HG02588 (cell line): ENCODE data around the gene HSD11B1.

ENCODE experiments used
- ATAC-seq: cut with Tn5 transposase; IDR thresholded peaks from one replicate; pipeline ENCODE4 v1.9.1; 2021; ENCODE audit warnings: mild to moderate bottlenecking, moderate library complexity; ENCODE audit not compliant: unreplicated experiment

The HSD11B1 gene

DNA sequence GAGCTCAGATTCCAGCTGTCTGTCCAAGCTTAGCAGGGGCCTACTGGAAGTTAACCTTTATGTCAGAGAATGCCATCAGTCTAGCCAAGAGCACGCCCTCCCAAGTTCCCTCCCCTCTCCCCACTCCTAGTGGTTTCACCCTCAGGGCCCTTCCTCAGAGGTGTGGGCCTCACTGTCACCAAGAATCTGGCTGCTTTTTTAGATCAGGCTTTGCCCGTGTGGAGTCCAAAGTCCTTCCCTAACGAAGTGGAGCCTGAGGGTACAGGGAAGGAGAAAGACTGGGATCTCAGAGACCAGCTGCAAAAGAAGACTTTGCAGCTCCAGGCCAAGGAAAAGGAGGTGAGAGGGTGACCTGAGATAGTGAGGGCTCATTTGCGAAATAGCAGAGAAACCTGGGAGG is 75.6 kb downstream of the HSD11B1 start:
- ATAC-seq, result no peak

- ATAC-seq, result no peak
Observed at GRCh38 chr1:209783386-209783785, 78.7 kb downstream of the HSD11B1 start.
